Activated CD8-positive, alpha-beta T cell treated with anti-CD3 and anti-CD28 coated beads, Interleukin-2, amount 10 ng/mL, durations not matched to agents 7 days and 5 days (primary cell): ENCODE measurements around the gene MAGI1. TPM values are rescaled to one million over a fixed set of nuclear protein-coding genes. Genes with fewer than 3 reads are reported as not detected.
"Not testable (repeated sequence)": the region's sequence is repeated elsewhere in the genome, so short reads cannot be mapped to it uniquely, and the experiment has no call there.

ENCODE experiments used
- ATAC-seq: fragments of 150-1000 bp; cut with Tn5 transposase; one replicate; pipeline ENCODE4 v1.10.0; 2021; ENCODE audit warnings: moderate library complexity
- CTCF ChIA-PET: fragments of 350-600 bp; sonication (Branson Sonifier 250); formaldehyde crosslinking; loops from one replicate; lab custom pipeline; 2021; ENCODE audit warnings: antibody characterized with exemption; lab: Charles Lee
- POLR2A ChIA-PET: fragments of 350-600 bp; sonication (Branson Sonifier 250); formaldehyde crosslinking; loops from one replicate; lab custom pipeline; 2021; ENCODE audit warnings: antibody characterized with exemption; lab: Charles Lee
- DNase-seq: peaks from one replicate; pipeline ENCODE4 v3.0.0-alpha.2; 2020
- H3K27ac Mint-ChIP-seq: one replicate; pipeline ENCODE4 v1.8.0; 2021; ENCODE audit warnings: mild to moderate bottlenecking, mixed read lengths
- H3K27me3 Mint-ChIP-seq: one replicate; pipeline ENCODE4 v1.8.0; 2021; ENCODE audit warnings: low read depth, mixed read lengths
- H3K36me3 Mint-ChIP-seq: one replicate; pipeline ENCODE4 v1.8.0; 2021; ENCODE audit warnings: low read depth, mixed read lengths
- H3K4me1 Mint-ChIP-seq: one replicate; pipeline ENCODE4 v1.8.0; 2021; ENCODE audit warnings: low read depth, mixed read lengths
- H3K4me3 Mint-ChIP-seq: one replicate; pipeline ENCODE4 v1.8.0; 2021; ENCODE audit warnings: mild to moderate bottlenecking, mixed read lengths
- H3K9me3 Mint-ChIP-seq: one replicate; pipeline ENCODE4 v1.8.0; 2022; ENCODE audit warnings: mixed read lengths; ENCODE audit not compliant: insufficient read depth
- total RNA-seq, 2 experiments: library from RNA; stranded (reverse); gene quantifications; one replicate each; pipeline ENCODE4 v1.2.3, GENCODE V29; 2021

MAGI1 gene
- total RNA-seq, 2 experiments from 2014 or later = not detected

DNA sequence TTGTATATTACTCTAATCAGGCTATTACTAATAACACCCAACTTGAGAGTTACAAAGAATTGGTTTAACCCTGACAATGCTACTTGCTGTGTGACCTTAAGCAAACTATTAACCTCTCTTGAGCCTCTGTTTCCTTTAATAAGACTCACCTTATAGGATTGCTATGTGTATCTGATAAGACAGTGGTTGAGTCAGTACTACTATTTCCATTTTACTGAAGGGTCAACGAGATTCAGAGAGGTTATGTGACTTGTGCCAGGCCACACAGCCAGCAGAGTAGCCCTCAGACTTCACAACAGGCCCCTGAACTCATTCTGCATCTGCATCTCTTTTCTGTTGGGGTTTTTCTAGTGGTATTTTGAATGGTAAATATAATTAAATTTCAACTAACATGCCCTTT lies 420.1 kb downstream of the MAGI1 start:
- ATAC-seq (no peak), DNase-seq (no peak)
- H3K27ac Mint-ChIP-seq = no peak overlapping the region
- no peaks in the 10 kb centered on the region for H3K36me3 Mint-ChIP-seq
- ChIA-PET CTCF (no interaction called here), POLR2A (no interaction called here)
- H3K4me3 Mint-ChIP-seq = no peak overlapping the region
- H3K4me1 Mint-ChIP-seq = no peaks in the 10 kb centered on the region
- no peaks in the 10 kb centered on the region for H3K27me3 Mint-ChIP-seq
- H3K9me3 Mint-ChIP-seq = no peaks in the 10 kb centered on the region

DNA sequence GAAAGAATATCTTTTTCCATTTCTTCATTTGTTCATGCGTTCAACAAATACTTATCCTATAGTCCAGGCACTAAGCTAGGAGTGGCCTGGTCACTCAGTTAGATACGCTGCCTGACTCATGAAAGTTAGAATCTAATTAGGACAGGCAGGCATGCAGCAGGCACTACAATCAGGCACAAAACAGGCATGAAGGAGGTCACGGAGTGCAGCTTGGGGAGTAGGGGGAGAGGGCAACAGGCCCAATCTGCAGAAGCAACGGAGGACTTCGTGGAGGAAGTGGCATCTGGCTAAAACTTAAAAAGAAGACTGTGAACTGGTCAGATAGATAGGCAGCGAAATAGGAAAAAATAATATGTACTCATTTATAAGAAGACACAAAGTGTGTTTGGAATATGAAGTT lies 420.9 kb downstream of the MAGI1 start:
- no peak overlapping the region for H3K27ac Mint-ChIP-seq
- H3K9me3 Mint-ChIP-seq = no peaks in the 10 kb centered on the region
- POLR2A ChIA-PET = no interaction called here
- no peaks in the 10 kb centered on the region for H3K27me3 Mint-ChIP-seq
- no peak overlapping the region for H3K4me3 Mint-ChIP-seq
- H3K36me3 Mint-ChIP-seq = no peaks in the 10 kb centered on the region
- CTCF ChIA-PET = no interaction called here
- H3K4me1 Mint-ChIP-seq = no peaks in the 10 kb centered on the region
- ATAC-seq (no peak), DNase-seq (no peak)

DNA sequence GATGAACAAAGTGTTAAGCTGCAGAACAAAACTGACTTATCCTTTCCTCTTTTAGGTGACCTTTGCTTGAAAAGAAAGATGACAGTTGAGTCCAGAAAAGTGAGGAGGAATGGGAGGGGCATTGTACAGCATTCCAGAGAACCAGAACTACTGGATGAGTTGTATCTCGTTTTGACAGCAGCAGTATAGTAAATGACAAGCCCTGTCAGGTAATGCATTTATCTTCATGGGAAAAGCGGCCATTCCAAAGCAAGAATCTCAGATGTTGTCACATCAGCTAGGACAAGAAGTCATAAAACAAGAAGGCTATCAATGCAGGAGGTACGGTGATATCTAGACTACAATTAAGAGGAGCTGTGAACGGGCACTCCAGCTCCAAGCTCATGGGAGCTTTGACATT lies 421.5 kb downstream of the MAGI1 start:
- no peaks in the 10 kb centered on the region for H3K4me1 Mint-ChIP-seq
- POLR2A ChIA-PET = no interaction called here
- no peak for ATAC-seq

DNA sequence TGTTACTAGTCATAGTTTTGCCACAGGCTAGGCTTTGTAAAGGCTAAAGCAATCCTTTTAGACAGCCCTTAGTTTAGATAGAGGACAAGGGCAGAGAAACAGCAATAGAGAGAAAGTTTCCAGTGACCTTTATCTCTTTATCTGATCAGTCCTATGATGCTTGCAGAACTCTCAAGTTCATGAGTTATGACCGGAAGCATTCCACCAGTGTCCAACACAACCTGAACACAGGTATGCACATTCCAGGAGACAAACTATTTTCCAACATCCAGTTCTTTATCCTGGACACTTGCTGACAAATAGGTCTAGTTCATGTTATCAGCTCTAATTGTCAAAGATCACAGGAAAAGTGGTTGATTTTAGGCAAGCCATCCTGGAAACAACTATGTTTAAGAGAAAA lies 422.2 kb downstream of the MAGI1 start:
- H3K27me3 Mint-ChIP-seq = no peaks in the 10 kb centered on the region
- DNase-seq (no peak), ATAC-seq (no peak)
- H3K36me3 Mint-ChIP-seq = no peaks in the 10 kb centered on the region
- H3K9me3 Mint-ChIP-seq = no peaks in the 10 kb centered on the region
- POLR2A ChIA-PET = no interaction called here
- no peak overlapping the region for H3K27ac Mint-ChIP-seq
- no peaks in the 10 kb centered on the region for H3K4me1 Mint-ChIP-seq
- H3K4me3 Mint-ChIP-seq = no peak overlapping the region
- CTCF ChIA-PET = no interaction called here

More for the DNA sequence above, 421.5 kb downstream of the MAGI1 start:
- no peaks in the 10 kb centered on the region for H3K9me3 Mint-ChIP-seq
- no peak overlapping the region for H3K27ac Mint-ChIP-seq
- H3K27me3 Mint-ChIP-seq = no peaks in the 10 kb centered on the region
- CTCF ChIA-PET = no interaction called here
- no peak for DNase-seq
- no peak overlapping the region for H3K4me3 Mint-ChIP-seq
- H3K36me3 Mint-ChIP-seq = no peaks in the 10 kb centered on the region

DNA sequence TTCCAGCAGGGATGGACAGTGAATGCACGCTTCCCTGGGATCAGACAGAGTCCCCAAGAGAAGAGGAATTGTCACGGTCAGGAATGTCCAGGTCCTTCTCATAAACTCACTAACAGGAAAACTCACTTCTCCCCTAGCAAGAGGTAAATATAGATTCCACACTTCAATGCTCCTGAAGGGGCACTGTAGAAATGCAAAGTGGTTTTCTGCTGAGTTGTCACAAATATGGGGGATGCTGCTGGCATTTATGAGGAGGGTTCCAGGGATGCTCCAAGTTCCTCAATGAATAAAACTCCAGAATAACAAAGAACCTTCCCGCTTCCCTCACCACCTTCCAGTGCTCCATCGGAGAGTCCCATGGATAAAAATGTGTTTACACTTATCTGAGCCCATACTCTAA lies 423.4 kb downstream of the MAGI1 start:
- DNase-seq (no peak), ATAC-seq (no peak)
- no peak overlapping the region for H3K4me3 Mint-ChIP-seq
- POLR2A ChIA-PET = no interaction called here
- no peak overlapping the region for H3K27ac Mint-ChIP-seq
- no peaks in the 10 kb centered on the region for H3K4me1 Mint-ChIP-seq
- no peaks in the 10 kb centered on the region for H3K27me3 Mint-ChIP-seq
- H3K36me3 Mint-ChIP-seq = no peaks in the 10 kb centered on the region
- CTCF ChIA-PET = no interaction called here
- no peaks in the 10 kb centered on the region for H3K9me3 Mint-ChIP-seq

DNA sequence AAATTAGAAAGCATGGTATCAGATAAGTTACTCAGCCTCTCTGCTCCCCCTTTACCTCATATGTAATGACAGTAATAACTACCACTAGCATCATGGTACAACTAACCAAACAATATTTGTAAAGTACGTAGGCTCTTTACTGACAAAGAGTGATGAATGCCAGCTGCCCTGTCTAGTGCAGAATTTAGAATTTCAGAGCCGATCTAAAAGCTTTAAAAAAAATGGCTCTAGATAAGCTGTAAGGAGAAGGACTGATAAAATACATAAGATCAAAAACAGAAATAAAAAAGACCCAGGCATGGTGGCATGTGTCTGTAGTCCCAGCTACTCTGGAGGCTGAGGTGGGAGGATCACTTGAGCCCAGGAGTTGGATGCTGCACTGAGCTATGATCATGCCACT lies 424.1 kb downstream of the MAGI1 start:
- Mint-ChIP-seq H3K36me3 (no peaks in the 10 kb centered on the region), H3K27ac (no peak overlapping the region), H3K27me3 (no peaks in the 10 kb centered on the region), H3K4me1 (no peaks in the 10 kb centered on the region), H3K9me3 (no peaks in the 10 kb centered on the region), H3K4me3 (no peak overlapping the region)
- DNase-seq = no peak
- POLR2A ChIA-PET = no interaction called here
- CTCF ChIA-PET = no interaction called here
- no peak for ATAC-seq

DNA sequence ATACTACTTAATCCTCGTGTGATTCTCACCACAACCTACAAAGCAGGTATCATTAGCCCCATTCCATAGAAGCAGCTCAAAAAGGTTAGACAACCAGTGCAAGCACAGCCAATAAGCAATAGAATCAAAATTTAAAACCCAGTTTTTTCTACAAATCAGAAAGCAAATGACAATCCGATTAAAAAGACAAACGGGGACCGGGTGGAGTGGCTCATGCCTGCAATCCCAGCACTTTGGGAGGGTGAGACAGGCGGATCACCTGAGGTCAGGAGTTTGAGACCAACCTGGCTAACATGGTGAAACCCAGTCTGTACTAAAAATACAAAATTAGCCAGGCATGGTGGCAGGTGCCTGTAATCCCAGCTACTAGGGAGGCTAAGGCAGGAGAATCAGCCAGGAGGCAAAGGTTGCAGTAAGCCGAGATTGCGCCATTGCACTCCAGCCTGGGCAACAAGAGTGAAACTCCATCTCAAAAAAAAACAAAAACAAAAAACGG lies 430.7 kb downstream of the MAGI1 start:
- H3K9me3 Mint-ChIP-seq, H3K4me3 Mint-ChIP-seq, H3K4me1 Mint-ChIP-seq, DNase-seq, H3K27me3 Mint-ChIP-seq, POLR2A ChIA-PET, CTCF ChIA-PET, ATAC-seq, H3K27ac Mint-ChIP-seq, H3K36me3 Mint-ChIP-seq: not testable (repeated sequence)

DNA sequence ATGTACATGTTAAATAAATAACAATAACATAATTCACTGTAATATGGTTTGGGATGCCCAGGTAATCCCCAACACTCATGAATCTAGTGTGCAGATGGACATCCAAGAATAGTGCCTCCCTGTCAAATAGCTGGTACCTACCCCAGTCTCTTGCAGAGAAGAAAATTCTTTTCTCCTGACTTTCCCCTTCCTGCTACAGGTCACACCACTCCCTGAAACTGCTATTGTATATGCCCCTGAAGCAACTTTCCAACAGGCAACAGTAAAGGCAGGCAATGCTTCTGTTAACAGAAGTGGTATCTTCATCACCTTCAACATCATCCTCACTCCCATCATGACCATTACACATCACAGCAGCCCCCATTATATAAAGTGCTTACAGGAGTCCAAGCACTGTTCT lies 431.6 kb downstream of the MAGI1 start:
- Mint-ChIP-seq H3K36me3 (no peaks in the 10 kb centered on the region), H3K4me1 (no peaks in the 10 kb centered on the region), H3K27me3 (no peaks in the 10 kb centered on the region), H3K27ac (no peak overlapping the region), H3K9me3 (no peaks in the 10 kb centered on the region), H3K4me3 (no peak overlapping the region)
- ATAC-seq = no peak
- ChIA-PET CTCF (no interaction called here), POLR2A (no interaction called here)
- DNase-seq = no peak

DNA sequence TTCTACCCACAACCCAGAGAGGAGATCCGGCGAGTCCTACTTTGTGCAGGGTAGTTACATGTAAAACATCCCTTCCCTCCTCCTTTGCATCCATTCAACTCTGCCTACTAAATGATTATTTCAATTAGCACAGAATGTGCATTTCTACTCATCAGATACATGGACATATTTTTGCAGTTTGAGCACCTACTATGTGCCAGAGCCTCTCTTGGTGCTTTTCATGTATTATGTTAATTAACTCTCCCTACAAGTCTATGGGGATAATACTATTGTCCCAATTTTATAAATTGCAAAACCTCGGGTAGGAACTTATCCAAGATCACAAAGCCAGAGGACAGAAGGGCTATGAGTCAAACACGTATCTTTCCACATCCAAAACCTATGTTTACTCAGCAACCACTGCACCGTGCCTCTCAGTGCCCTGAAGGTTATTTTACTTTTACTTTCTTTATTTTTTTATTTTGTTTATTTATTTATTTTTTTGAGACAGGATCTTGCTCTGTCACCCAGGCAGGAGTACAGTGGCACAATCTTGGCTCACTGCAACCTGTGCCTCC lies 432.8 kb downstream of the MAGI1 start:
- ChIA-PET POLR2A (no interaction called here), CTCF (no interaction called here)
- Mint-ChIP-seq H3K36me3 (no peaks in the 10 kb centered on the region), H3K27ac (no peak overlapping the region), H3K4me3 (no peak overlapping the region), H3K27me3 (no peaks in the 10 kb centered on the region), H3K9me3 (no peaks in the 10 kb centered on the region), H3K4me1 (no peaks in the 10 kb centered on the region)
- no peak for DNase-seq
- ATAC-seq = no peak

DNA sequence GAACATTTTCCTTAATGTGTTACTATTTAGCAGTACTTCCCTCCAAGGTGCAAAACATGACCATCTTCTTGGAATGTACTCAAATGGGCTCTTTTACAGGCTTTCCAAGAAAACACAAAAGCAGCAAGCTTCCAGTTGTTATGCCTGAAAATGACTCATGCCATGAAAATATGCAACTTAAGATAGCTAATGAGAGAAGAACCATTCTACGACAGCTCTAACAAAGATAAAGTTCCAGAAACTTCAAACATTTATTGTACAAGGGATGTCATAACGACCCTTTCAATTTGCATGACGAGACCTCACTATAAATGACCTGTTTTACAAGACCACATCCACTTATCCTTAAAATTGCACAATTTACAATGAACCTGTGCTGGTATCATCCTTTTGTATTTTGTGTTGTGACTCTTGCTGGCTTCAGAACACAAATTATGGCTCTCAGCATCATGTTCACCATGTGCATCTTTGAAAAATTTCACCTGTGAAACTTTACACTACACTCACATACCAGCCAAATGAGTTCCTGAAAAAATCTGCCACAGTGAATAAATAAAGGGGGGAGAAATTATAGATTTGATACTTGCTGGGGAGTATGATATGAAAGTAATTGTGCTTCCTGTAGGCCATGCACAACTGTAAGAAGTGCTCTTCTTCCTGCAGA lies 433.7 kb downstream of the MAGI1 start:
- Mint-ChIP-seq H3K27me3 (no peaks in the 10 kb centered on the region), H3K9me3 (no peaks in the 10 kb centered on the region), H3K4me3 (no peak overlapping the region), H3K27ac (no peak overlapping the region), H3K4me1 (no peaks in the 10 kb centered on the region), H3K36me3 (no peaks in the 10 kb centered on the region)
- no peak for ATAC-seq
- POLR2A ChIA-PET = no interaction called here
- no peak for DNase-seq
- CTCF ChIA-PET = no interaction called here

DNA sequence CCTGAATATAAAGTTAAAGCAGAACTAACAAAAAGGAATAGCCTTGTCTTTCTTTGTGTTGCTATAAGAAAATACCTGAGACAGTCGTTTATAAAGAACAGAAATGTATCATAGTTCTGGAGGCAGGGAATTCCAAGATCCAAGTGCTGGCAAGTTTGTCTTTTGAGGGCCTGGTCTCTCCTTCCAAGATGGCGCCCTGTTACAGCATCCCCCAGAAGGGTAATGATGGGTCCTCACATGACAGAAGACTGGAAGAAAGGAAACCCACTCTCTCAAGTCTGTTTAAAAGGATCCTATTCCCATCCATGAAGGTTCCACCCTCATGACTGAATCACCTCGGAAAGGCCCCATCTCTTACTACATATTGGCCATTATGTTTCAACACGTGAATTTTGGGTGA lies 435.1 kb downstream of the MAGI1 start:
- Mint-ChIP-seq H3K4me3 (no peak overlapping the region), H3K27me3 (no peaks in the 10 kb centered on the region), H3K9me3 (no peaks in the 10 kb centered on the region), H3K36me3 (no peaks in the 10 kb centered on the region), H3K4me1 (no peaks in the 10 kb centered on the region), H3K27ac (no peak overlapping the region)
- ChIA-PET CTCF (no interaction called here), POLR2A (no interaction called here)
- DNase-seq = no peak
- no peak for ATAC-seq

DNA sequence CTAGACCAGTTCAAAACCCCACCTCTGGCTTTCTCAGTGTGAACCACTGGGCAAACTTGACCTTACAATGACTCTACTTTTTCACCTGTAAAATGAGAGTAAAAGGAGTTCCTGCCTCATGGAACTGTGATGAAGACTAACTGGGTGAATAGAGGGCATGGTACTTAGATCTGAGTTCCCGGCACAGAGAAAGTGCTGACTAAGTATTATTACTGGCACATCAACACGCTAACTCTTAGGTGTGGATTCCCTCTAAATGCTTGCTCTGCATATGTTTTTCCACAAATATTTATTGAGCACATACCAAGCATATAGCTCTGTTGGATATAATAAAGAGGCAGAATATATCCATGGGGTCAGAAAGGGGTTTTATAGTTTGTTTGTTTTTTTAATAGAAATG lies 437.8 kb downstream of the MAGI1 start:
- Mint-ChIP-seq H3K4me1 (no peaks in the 10 kb centered on the region), H3K27ac (no peak overlapping the region), H3K27me3 (no peaks in the 10 kb centered on the region), H3K9me3 (no peaks in the 10 kb centered on the region), H3K4me3 (no peak overlapping the region), H3K36me3 (no peaks in the 10 kb centered on the region)
- ATAC-seq = no peak
- DNase-seq = no peak
- POLR2A ChIA-PET = no interaction called here
- CTCF ChIA-PET = no interaction called here

DNA sequence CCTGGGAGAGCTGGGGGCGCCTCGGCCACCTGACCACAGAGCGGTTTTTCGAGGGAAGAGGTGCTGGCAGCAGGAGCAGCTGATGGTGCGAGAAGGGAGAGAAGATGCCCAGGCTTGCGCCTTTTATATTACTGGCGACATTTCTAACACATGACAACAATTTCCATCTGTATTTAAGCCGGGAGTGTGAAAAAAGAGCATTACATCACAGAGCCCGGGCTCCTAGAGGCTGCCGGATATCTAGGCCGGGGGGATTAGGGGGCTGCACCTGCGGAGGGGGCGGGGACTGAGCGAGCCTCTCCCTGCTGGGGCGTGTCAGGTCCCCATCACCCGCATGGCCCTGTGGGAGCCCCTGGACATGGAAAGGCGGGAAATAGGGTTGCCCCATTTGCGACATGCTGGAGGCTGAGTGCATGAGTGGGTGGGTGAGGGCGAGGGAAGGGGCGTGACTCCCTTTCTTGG lies 440.7 kb downstream of the MAGI1 start:
- no peak for ATAC-seq
- H3K4me1 Mint-ChIP-seq = no peaks in the 10 kb centered on the region

More for the DNA sequence above, 440.7 kb downstream of the MAGI1 start:
- POLR2A ChIA-PET = no interaction called here
- CTCF ChIA-PET = no interaction called here
- DNase-seq = no peak
- Mint-ChIP-seq H3K36me3 (no peaks in the 10 kb centered on the region), H3K9me3 (no peaks in the 10 kb centered on the region), H3K27me3 (no peaks in the 10 kb centered on the region), H3K4me3 (no peak overlapping the region), H3K27ac (no peak overlapping the region)
